ENCODE results near the gene XRRA1.
"Not testable (repeated sequence)": the region's sequence is repeated elsewhere in the genome, so short reads cannot be mapped to it uniquely, and the experiment has no call there.

Gene XRRA1

DNA sequence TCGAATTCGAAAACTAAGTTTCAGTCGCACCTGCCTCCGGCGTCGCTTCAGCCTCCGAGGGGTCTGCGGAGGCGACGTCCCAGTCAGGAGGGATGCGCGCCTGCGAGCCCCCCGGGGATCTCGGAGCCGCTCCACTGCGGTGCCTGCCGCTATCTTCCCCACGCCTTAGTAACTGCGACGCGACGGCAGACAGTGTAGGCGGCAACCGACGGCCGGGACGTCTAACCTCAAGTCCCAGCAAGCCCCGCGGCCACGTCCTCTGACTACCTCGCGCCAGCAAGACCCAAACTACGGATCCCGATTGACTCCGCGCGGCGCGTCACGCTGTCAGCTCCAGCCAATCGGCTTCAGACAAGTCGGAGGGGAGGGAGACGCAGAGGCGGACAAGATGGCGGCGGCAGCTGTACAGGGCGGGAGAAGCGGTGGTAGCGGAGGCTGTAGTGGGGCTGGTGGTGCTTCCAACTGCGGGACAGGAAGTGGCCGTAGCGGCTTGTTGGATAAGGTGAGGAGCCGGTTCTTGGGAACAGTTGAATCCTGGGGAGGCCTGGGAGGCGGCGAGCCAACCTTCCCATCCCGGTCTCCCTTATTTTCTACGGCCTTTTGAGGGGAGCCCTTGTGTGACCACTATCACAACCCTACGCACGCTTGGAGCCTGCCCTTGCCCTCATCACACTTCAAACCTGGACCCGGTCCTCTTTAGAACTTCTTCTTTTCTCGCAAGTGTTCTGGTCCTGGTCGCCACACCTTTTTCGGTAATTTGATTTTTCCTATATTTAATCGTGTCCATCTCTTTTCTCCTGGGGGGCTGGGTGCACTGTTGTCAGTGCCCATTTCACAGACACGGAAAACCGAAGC is at the start of gene XRRA1, which contains the start of gene SPCS2:
TSS of gene XRRA1 (minus strand) at position 194 of the 855 bp plus-strand sequence. CDS start 8,213 bp downstream, outside the sequence.
TSS of gene SPCS2 (plus strand) at position 369 of the 855 bp plus-strand sequence. CDS start at position 389, 20 bp downstream.
- peak within 1 kb of the TSS; percentile 82 to 83 for H3K27ac ChIP-seq
- H3K36me3 ChIP-seq = no peaks in the 10 kb centered on the region
- intact Hi-C loops (cut with DNase I; ENCODE audit: low total_unique reads) = no loop called here
- H3K27me3 ChIP-seq = no peaks in the 10 kb centered on the region
- H3K4me1 ChIP-seq = peaks cover 0 to 40% (median 19%) of the 10 kb centered on the region in 4 donors
- H3K9me3 ChIP-seq = no peaks in the 10 kb centered on the region
- DNase-seq = peak; percentile 99
- peak within 1 kb of the TSS; percentile 66 to 93 for H3K4me3 ChIP-seq
- TF ChIP-seq, protein P1, sequence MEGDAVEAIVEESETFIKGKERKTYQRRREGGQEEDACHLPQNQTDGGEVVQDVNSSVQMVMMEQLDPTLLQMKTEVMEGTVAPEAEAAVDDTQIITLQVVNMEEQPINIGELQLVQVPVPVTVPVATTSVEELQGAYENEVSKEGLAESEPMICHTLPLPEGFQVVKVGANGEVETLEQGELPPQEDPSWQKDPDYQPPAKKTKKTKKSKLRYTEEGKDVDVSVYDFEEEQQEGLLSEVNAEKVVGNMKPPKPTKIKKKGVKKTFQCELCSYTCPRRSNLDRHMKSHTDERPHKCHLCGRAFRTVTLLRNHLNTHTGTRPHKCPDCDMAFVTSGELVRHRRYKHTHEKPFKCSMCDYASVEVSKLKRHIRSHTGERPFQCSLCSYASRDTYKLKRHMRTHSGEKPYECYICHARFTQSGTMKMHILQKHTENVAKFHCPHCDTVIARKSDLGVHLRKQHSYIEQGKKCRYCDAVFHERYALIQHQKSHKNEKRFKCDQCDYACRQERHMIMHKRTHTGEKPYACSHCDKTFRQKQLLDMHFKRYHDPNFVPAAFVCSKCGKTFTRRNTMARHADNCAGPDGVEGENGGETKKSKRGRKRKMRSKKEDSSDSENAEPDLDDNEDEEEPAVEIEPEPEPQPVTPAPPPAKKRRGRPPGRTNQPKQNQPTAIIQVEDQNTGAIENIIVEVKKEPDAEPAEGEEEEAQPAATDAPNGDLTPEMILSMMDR (IDR thresholded peaks at IDR 0.05) = no peak

GRCh38 chr11:74992852-74993251 is 44.0 kb upstream of the XRRA1 start:
- Histone ChIP-seq H3K4me1 (peaks cover 0 to 14% (median 6%) of the 10 kb centered on the region in 4 donors), H3K4me3 (no peak overlapping the region), H3K27me3 (no peaks in the 10 kb centered on the region), H3K9me3 (no peaks in the 10 kb centered on the region), H3K36me3 (peaks cover 8 to 28% (median 11%) of the 10 kb centered on the region in 3 donors), H3K27ac (no peak overlapping the region)
- intact Hi-C loops (cut with DNase I; ENCODE audit: low total_unique reads) = no loop called here
- DNase-seq = no peak
- TF ChIP-seq, protein P1 (IDR thresholded peaks at IDR 0.05) = no peak

GRCh38 chr11:74990941-74991340 is 42.0 kb upstream of the XRRA1 start:
- H3K4me1 ChIP-seq = peaks cover 0 to 14% (median 6%) of the 10 kb centered on the region in 4 donors

GRCh38 chr11:74990150-74990549 is 41.3 kb upstream of the XRRA1 start:
- peaks cover 0 to 14% (median 6%) of the 10 kb centered on the region in 4 donors for H3K4me1 ChIP-seq
- H3K36me3 ChIP-seq; DNase-seq; H3K27me3 ChIP-seq; intact Hi-C loops (cut with DNase I; ENCODE audit: low total_unique reads); H3K4me3 ChIP-seq; H3K27ac ChIP-seq; H3K9me3 ChIP-seq: not testable (repeated sequence)

More at GRCh38 chr11:74990941-74991340, 42.0 kb upstream of the XRRA1 start:
- H3K27me3 ChIP-seq = no peaks in the 10 kb centered on the region
- DNase-seq = no peak
- no peak overlapping the region for H3K4me3 ChIP-seq
- H3K9me3 ChIP-seq = no peaks in the 10 kb centered on the region
- TF ChIP-seq, protein P1 (IDR thresholded peaks at IDR 0.05) = no peak
- peaks cover 8 to 17% (median 11%) of the 10 kb centered on the region in 3 donors for H3K36me3 ChIP-seq
- intact Hi-C loops (cut with DNase I; ENCODE audit: low total_unique reads) = no loop called here
- no peak overlapping the region for H3K27ac ChIP-seq

DNA sequence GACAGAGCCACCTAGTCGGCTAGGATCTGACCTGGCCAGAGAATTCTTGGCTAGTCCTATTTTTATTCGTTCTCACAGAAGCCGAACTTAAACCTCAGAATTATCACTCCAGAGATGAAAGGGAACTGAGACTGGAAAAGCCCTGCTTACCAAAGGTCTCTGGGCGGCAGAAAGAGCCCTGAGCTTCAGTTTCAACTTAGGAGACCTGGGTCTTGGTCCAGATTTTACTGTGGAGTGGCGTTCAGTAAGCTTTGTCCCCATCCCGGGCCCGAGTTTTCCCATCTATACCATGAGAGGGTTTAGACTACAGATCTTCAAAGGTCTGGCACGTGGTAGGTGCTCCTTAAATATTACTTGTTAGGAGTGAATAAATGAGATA is 40.4 kb upstream of the XRRA1 start:
- intact Hi-C loops (cut with DNase I; ENCODE audit: low total_unique reads) = no loop called here
- peaks cover 0 to 14% (median 6%) of the 10 kb centered on the region in 4 donors for H3K4me1 ChIP-seq
- no peak for DNase-seq

More for the DNA sequence above, 40.4 kb upstream of the XRRA1 start:
- Histone ChIP-seq H3K9me3 (no peaks in the 10 kb centered on the region), H3K27ac (peak overlapping the region; percentile 86 to 87), H3K36me3 (peaks cover 0 to 2% (median under 1%) of the 10 kb centered on the region in 3 donors), H3K4me3 (peak overlapping the region; percentile 78 to 84), H3K27me3 (no peaks in the 10 kb centered on the region)
- TF ChIP-seq, protein P1 (IDR thresholded peaks at IDR 0.05) = no peak
